GM19397 (cell line): ENCODE results near the gene ZMYND10.

Source experiments
- ATAC-seq: cut with Tn5 transposase; IDR thresholded peaks from one replicate; pipeline ENCODE4 v1.9.1; 2021; ENCODE audit warnings: mild to moderate bottlenecking, moderate library complexity; ENCODE audit not compliant: unreplicated experiment

The ZMYND10 gene

DNA sequence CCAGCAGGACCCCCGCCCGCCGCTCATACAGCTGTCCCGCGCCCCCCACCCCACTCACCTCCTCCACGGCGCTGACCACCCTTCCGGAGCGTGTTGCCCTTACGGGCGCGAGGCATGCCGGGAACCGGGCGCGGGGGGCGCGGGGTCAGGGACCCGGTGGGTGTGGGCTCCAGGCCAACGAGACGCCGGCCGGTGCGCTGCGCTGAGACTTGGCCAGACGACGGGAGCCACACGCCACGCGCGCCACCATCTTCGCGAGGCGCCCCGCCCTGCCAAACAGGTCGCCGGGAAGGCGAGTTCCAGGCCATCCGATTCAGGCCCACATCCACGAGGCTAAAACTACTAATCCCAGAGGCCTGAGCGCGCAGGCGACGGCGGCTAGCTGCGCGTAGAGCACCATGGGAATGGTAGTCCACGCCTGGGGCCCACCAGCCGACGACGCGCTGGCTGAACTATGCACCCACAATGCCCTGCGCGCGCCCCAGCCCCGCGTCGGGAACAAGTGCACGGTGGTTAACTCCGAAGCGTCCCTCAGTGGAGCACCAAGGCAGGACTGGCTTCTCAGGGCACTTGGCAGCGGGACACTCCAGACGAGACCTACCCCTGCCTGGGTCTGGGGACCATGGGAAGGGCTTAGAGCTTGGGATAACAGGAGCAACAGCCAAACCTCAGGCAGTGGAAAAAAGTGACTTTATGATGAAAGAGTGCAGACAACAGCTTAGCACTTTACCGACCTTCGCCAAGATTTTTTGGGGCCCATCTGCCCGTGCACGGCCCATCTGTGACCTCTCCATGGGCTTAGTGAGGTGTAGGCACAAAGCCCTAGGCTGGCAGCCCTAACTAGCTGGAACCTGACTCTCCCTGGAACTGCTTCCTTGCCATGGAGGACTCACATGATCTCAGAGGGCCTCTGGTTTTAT, 53.1 kb downstream of the ZMYND10 start, which contains the start of gene IFRD2:
Gene IFRD2 (minus strand): TSS at position 271 of the 920 bp plus-strand sequence. CDS start 155 bp downstream, at position 116.
- peak; percentile 94 for ATAC-seq
